GM18508 (cell line): Measurements from ENCODE around the gene SCAMP2.
A peak's percentile ranks its signal among the peaks of the same experiment; 100 is the strongest.
"Not testable (repeated sequence)": the region's sequence is repeated elsewhere in the genome, so short reads cannot be mapped to it uniquely, and the experiment has no call there.

Experiments
- ATAC-seq: cut with Tn5 transposase; IDR thresholded peaks from one replicate; pipeline ENCODE4 v1.9.1; 2021; ENCODE audit warnings: moderate number of reproducible peaks; ENCODE audit not compliant: insufficient read depth, unreplicated experiment

The SCAMP2 gene

DNA sequence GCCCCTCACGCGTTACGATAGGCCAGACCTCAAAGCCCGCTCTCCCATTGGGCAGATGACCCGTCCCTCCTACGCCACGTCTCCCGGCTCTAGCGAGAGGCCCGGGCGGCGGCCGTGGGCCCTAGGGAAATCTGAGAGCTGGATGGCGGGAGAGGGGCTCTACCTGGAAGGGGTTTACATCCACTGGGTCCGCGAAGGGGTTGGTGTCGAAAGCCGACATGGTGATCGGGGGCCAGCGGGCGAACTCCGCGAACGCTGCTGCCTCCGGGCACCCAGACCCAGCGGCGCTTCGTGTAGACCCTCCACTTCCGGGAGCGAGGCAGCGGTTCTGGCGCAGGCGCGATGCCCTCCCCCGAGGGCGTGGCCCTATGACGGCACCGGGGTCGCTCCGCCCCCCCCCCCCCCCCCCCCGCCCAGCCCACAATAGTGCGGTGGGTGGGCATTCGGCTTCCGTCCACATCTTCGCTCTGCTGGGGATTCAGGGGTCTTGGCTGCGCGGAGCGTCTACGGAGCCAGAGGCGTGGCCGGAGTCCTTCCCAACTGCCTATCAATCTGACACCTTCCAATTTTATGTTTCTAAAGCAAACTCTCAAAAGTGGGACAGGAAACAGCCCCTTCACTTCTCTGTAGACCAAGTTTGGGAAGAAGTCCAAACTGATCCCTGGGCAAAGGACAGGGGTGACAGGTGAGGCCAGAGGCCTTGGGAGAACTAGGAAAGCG is at the start of gene SCAMP2:
TSS of gene SCAMP2 (minus strand) at position 330 of the 720 bp plus-strand sequence. CDS start at position 220, 110 bp downstream.
- ATAC-seq = peak; percentile 61

DNA sequence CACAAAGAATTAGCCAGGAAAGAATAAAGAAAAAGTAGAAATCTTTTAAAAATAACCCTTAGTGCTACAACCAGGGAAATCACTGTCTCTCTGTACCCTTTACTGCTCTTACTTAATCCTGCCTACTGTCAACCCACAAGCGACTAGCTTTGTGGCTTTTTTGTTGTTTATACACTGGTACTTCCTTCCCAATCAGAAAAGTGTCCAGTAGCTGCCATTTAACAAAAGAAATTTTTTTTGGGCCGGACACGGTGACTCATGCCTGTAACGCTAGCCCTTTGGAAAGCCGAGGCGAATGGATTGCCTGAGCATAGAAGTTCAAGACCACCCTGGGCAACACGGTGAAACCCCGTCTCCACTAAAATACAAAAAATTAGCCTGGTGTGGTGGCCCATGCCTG is 47.3 kb upstream of the SCAMP2 start:
- ATAC-seq = no peak

DNA sequence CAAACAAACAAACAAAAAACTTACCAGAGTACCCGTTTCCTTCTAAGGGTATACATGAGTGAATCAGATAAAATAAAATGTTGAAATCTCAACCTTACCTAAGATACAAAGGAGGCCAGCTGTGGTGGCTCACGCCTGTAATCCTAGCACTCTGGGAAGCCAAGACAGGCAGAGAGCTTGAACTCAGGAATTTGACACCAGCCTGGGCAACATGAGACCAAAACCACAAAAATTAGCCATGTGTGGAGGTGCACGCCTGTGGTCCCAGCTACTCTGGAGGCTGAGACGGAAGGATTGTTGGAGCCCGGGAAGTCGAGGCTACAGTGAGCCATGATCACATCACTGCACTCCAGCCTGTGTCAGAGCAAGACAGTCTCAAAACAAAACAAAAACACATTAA is 44.5 kb upstream of the SCAMP2 start:
- no peak for ATAC-seq

- ATAC-seq = not testable (repeated sequence)
Observed at GRCh38 chr15:74913799-74914198, 40.6 kb upstream of the SCAMP2 start.

DNA sequence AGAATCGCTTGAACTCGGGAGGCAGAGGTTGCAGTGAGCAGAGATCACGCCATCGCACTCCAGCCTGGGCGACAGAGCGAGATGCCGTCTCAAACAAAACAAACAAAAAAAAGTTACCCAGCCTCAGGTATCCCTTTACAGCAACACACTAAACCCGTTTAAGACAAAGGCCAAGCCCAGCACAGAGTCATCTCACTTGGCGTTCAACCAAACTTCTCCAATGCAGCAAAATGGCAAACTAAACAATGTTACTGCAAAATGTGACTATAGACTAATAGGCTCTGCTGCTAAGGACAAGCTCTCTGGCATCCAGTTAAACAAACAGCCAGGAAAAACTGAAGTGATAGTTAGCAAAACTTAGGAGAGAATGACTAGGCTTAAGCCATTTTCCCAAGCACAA is 39.9 kb upstream of the SCAMP2 start:
- no peak for ATAC-seq

- no peak for ATAC-seq
Observed at GRCh38 chr15:74908635-74909034, 35.5 kb upstream of the SCAMP2 start.

- ATAC-seq = no peak
Observed at GRCh38 chr15:74907163-74907870, 34.2 kb upstream of the SCAMP2 start.

GRCh38 chr15:74906450-74907162 is 33.4 kb upstream of the SCAMP2 start, which contains the start of gene FAM219B:
Gene FAM219B, minus strand, starts transcription at chr15:74906851. Its CDS starts 51 bp downstream, at chr15:74906800.
- ATAC-seq = no peak

DNA sequence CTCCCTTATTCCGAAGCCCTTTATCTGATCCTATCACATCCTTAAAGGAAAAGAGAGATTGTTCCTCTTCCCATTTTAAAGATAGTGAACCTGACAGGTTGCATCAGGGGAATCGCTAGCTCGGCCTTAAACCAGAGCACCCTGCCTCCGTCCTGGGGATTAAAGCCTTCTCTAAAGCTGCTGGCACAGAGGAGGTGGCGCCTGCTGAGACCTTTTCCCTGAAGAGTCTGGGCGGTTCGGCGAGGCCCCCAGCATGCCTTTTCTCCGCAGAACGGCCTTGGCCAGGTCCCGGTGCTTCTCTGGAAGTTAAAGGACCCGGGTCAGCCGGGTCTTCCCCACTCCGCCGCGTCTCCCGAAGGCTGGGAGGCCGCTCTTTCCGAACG is 32.9 kb upstream of the SCAMP2 start:
- no peak for ATAC-seq

DNA sequence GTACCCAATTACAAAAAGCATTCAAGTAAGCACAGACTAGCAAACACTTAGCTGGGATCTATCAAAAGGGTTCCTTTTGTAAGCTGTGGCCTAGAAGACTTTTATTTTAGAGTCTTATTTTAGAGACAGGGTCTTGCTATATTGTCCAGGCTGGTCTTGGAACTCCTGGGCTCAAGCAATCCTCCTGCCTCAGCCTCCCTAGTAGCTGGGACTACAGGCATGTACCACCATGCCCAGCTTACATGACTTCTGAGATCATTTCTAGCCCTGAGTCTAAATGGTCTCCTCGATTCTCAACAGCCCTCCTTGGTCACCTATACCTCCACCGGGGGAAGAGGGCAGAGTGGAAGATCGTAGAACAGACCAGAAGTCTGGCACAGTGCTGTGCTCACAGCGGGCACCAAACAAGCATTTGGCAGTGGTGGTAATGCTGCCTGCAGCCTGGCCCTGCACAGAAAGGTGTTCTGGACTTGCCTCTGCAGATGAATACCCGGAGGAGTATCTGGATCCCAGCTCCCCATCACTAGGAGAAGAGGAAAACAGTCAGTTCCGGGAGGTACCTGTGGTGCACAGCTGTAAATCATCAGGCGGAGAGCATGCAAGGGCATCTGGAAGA is 31.1 kb upstream of the SCAMP2 start:
- no peak for ATAC-seq

- no peak for ATAC-seq
Observed at GRCh38 chr15:74903676-74904075, 30.5 kb upstream of the SCAMP2 start.

DNA sequence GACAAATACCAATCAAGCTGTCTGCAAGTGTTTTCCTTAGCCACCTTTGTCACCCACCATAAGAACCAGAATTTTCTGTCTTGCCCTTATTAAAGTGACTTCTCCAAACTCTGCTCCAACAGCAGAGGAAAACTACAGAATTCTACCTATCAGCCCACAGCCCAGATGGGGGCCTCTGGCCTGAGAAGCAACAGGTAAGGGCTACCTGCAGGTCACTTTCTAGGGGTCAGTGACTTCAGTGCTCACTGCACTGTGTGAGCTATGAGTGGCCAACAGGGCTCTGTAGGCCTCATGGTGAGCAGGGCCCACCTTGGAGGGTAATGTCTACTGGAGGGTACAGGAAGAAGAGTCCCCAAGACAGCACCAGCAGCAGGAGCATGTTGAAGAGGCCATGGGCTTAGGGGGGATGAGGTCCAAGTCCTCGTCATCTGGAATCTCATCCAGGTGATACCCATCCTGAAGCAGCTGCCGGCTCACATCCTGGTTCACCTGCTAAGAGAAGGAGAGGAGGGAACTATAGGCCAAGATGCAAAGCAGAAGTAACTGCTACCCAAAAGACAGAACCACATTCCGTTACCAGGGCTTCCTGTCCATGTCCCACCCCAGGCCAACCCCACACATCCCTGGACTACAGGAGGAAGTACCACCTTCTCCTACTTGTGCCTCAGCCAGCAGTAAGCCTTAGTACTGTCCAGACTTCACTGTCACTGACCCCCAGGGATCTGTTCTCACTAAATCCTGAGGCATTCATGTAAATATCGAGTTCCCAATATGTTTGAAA is 29.3 kb upstream of the SCAMP2 start:
- no peak for ATAC-seq

DNA sequence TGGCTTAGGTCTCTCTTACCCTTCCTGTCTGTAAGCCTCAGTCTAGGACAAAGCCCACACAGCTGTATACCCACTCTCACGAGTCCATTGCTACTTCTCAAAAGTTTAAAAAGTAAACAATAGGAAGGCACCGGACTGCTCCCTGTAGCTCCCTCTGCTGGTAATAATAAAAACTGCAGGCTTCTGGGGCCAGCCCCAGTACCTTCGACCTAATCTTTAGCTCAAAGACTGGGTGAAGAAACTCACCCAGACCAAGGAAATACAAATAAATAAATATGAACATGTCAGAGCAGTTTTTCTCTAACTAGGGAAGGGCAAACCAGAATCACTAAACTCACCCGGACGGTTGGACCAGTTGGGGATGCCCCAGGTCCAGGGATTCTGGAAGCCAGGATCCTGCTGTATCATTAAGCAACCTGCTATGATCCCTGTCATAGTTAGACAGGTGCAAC is 28.5 kb upstream of the SCAMP2 start:
- ATAC-seq = no peak

DNA sequence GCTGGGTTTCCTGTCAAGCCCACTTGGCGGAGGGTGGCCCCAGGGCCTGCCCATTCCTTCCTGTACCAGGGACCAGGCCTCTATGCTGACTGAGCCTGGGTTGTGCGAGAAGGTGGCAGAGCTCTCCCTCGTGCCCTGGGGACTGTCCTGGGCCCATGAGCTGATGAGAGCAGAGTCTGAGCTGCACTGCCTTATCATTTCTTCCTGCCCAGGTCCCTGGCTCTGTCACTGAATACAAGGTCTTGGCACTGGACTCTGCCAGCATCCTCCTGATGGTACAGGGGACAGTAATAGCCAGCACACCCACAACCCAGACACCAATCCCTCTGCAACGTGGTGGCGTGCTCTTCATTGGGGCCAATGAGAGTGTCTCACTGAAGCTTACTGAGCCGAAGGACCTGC is 24.1 kb upstream of the SCAMP2 start:
- no peak for ATAC-seq

- no peak for ATAC-seq
Observed at GRCh38 chr15:74896316-74896715, 23.2 kb upstream of the SCAMP2 start.

DNA sequence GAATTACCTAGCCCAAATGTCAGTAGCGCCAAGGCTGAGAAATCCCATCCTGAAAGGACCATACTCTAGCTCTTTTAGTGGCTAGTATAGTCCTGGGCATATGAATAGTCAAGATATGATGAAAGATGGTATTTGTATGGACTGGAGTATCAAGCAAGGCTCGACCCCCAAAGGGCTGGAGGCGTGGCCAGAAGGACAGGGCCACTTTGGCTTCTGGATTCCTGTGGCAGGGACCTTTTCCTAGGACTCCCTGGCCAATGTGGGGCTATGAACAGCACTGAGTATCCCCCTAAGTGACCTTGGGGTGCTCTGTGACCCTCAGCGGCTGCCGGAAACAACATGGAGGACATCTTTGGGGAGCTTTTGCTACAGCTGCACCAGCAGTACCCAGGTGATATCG is 22.7 kb upstream of the SCAMP2 start:
- no peak for ATAC-seq

DNA sequence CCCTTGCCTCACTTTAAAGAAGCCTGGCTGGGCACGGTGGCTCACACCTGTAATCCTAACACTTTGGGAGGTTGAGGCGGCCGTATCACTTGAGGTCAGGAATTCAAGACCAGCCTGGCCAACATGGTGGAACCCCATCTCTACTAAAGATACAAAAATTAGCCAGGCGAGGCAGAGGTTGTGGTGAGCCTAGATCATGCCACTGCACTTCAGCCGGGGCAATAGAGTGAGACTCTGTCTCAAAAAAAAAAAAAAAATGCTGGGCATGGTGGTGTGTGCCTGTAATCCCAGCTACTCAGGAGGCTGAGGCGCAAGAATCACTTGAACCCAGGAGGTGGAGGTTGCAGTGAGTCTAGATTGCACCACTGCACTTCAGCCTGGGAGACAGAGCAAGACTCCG is 21.2 kb upstream of the SCAMP2 start:
- not testable (repeated sequence) for ATAC-seq

DNA sequence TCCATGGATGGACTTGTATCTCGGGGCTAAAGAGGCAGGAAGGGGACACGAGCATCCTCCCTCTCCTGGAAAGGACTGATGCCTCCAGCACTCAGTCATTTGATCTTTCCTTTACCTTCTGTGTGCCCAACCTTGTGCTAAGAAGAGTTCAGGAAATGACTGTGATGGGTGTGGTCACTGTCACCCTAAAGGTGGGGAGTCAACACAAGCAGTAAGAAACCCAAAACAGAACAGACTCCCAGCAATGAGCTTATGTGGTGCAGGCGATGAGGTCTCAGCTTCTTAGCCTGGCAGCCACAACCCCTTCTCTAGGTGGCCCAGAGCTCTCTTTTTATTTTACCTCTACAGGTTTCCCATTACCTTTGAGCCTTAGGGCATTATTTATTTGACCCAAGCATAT is 20.5 kb upstream of the SCAMP2 start:
- ATAC-seq = no peak

DNA sequence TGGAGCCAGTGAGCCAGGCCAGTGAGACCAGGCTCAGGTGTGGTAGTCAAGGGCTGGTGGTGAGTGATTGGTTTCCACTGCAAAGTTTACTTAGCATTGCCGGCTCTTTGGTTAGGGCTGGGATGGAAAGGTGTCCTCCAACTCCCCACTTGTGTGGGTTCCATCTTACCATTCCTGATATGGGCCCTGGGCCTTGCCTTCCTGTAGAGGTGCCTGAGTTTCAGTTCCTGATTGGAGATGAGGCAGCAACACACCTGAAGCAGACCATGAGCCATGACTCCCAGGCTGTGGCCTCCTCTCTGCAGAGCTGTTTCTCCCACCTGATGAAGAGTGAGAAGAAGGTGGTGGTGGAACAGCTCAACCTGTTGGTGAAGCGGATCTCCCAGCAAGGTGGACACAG is 19.8 kb upstream of the SCAMP2 start:
- ATAC-seq = no peak

- ATAC-seq = no peak
Observed at GRCh38 chr15:74892313-74892712, 19.1 kb upstream of the SCAMP2 start.
